Parathyroid adenoma (tissue), 2 donors: ENCODE results near the gene TMEM212.
A peak's percentile ranks its signal among the peaks of the same experiment; 100 is the strongest.

Experiments
- H2AFZ ChIP-seq: fragments of 300-600 bp; sonication (generic); one replicate; pipeline ENCODE4 v1.7.0; 2017; ENCODE audit warnings: antibody characterized with exemption, mild to moderate bottlenecking
- H3K27ac ChIP-seq: fragments of 300-600 bp; sonication (generic); one replicate; pipeline ENCODE4 v1.7.0; 2017
- H3K27me3 ChIP-seq: fragments of 300-600 bp; sonication (generic); one replicate; pipeline ENCODE4 v1.7.0; 2017; ENCODE audit warnings: low read length; ENCODE audit not compliant: control insufficient read depth, insufficient read depth
- H3K36me3 ChIP-seq: fragments of 300-600 bp; sonication (generic); one replicate; pipeline ENCODE4 v1.7.0; 2017; ENCODE audit warnings: low read length; ENCODE audit not compliant: control insufficient read depth, insufficient read depth
- H3K4me1 ChIP-seq: fragments of 300-600 bp; sonication (generic); one replicate; pipeline ENCODE4 v1.7.0; 2017; ENCODE audit warnings: control low read depth
- H3K4me2 ChIP-seq: fragments of 300-600 bp; sonication (generic); one replicate; pipeline ENCODE4 v1.7.0; 2017; ENCODE audit warnings: low read length
- H3K4me3 ChIP-seq: fragments of 300-600 bp; sonication (generic); one replicate; pipeline ENCODE4 v1.7.0; 2017; ENCODE audit warnings: low read depth, low read length
- H3K79me2 ChIP-seq: fragments of 300-600 bp; sonication (generic); one replicate; pipeline ENCODE4 v1.7.0; 2017; ENCODE audit warnings: control low read depth
- H3K9ac ChIP-seq: fragments of 300-600 bp; sonication (generic); one replicate; pipeline ENCODE4 v1.7.0; 2017; ENCODE audit warnings: mild to moderate bottlenecking
- H3K9me3 ChIP-seq: fragments of 300-600 bp; sonication (generic); one replicate; pipeline ENCODE4 v1.7.0; 2017; ENCODE audit warnings: low read length; ENCODE audit not compliant: control insufficient read depth
- CTCF ChIP-seq: fragments of 300-600 bp; sonication (generic); IDR thresholded peaks from one replicate; pipeline ENCODE4 v1.7.0; 2017; ENCODE audit warnings: antibody characterized with exemption, mild to moderate bottlenecking
- donor health status: primary hyperparathyroidism.

TMEM212 gene

DNA sequence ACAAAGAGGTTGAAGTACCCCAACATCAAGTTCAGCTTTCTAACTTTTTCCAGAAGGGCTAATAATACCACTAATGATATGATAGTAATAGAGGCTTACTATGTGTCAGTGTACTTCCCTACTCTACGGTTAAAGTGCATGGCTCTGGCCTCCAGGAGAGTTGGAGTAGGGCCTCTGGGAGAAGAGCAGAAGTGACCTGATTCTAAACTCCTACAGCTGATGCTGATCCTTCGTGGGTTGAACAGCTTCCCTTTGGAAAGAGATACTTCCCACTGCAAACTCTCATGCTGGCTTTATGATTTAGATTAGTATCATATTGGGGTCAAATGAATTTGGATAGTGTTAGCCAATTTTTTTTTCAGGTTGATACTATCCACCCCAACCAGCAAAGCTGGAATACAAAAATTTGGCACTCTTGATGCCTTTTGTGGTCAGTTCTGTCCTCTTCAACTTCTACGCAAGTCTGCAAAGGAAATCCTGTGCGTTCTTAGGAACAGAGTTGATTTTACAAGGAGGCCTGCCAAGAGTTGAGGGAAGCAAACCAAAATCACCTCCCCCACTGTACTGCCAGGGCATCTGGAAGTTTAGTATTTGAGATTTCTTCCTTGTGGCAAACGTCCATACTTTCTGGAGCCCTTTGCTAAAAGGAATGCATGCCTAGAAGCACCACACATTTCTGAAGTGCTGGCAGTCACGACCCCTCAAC, 17.8 kb downstream of the TMEM212 start:
- Histone ChIP-seq H3K79me2 (no peaks in the 10 kb centered on the region), H3K36me3 (no peaks in the 10 kb centered on the region), H3K4me1 (no peaks in the 10 kb centered on the region), H3K4me2 (no peak overlapping the region), H2AFZ (no peak overlapping the region), H3K27me3 (no peaks in the 10 kb centered on the region), H3K9me3 (no peaks in the 10 kb centered on the region), H3K27ac (no peak overlapping the region), H3K4me3 (no peak overlapping the region), H3K9ac (no peak overlapping the region)
- TF ChIP-seq CTCF: no peak

DNA sequence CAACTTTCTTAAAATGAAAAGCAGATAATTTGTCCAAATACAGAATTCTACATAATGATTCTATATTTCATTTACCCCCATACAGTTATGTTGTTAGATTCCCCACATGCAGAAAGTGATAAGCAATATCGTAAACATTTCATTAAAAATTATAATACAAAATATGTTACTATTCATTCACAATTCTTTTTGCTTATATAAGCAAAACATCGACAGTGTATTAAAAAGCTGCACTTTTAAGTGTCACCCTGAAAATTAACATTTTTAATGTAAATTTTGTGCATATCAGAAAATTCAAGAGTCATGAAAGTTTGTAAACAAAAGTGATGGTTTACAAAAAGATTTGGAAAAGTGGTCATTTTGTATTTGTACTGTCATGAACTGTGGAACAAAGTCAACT, 19.2 kb downstream of the TMEM212 start:
- no peak overlapping the region for H2AFZ ChIP-seq
- no peaks in the 10 kb centered on the region for H3K27me3 ChIP-seq
- no peaks in the 10 kb centered on the region for H3K36me3 ChIP-seq
- no peak for TF ChIP-seq CTCF
- no peaks in the 10 kb centered on the region for H3K79me2 ChIP-seq
- no peak overlapping the region for H3K27ac ChIP-seq
- no peak overlapping the region for H3K9ac ChIP-seq
- H3K4me1 ChIP-seq: no peaks in the 10 kb centered on the region
- H3K4me3 ChIP-seq: no peak overlapping the region
- no peak overlapping the region for H3K4me2 ChIP-seq
- no peaks in the 10 kb centered on the region for H3K9me3 ChIP-seq

DNA sequence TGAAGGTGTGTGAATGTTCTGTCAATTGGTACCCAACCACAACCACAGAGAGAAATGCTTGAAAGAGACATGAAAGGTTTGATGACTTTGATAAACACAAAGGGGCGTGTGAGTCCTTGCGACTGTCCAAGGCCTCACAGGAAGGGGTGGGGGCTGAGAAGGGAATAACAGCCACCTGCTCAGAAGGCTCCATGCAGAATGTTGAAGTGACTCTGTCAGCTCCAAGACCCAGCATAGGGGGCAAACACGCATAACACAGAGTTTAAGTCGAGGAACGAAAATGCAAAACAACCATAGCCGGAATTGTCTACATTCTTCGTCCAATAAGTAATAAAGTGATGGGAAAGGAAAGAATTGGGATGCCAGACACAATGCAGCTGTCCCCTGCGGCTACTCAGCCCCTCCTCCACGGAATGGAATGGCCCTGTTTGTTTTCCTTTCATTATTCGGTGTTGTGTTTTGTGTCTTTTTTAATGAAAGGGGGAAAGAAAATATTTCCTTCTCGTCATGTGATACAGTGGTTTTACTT, 19.9 kb downstream of the TMEM212 start:
- Histone ChIP-seq H3K4me3 (no peak overlapping the region), H3K9ac (no peak overlapping the region), H3K27ac (no peak overlapping the region), H3K79me2 (no peaks in the 10 kb centered on the region), H3K4me1 (no peaks in the 10 kb centered on the region), H3K9me3 (no peaks in the 10 kb centered on the region), H2AFZ (peak overlapping the region; percentile 25), H3K4me2 (no peak overlapping the region), H3K36me3 (no peaks in the 10 kb centered on the region), H3K27me3 (no peaks in the 10 kb centered on the region)
- TF ChIP-seq CTCF: no peak

GRCh38 chr3:171863920-171864319, 20.8 kb downstream of the TMEM212 start:
- Histone ChIP-seq H3K27me3 (no peaks in the 10 kb centered on the region), H3K9me3 (no peaks in the 10 kb centered on the region), H3K27ac (no peak overlapping the region), H3K79me2 (no peaks in the 10 kb centered on the region), H3K4me1 (no peaks in the 10 kb centered on the region), H3K9ac (no peak overlapping the region), H3K36me3 (no peaks in the 10 kb centered on the region), H3K4me3 (no peak overlapping the region), H2AFZ (no peak overlapping the region), H3K4me2 (no peak overlapping the region)
- TF ChIP-seq CTCF: no peak
